ENCODE data around the gene OR5K4.

DNA sequence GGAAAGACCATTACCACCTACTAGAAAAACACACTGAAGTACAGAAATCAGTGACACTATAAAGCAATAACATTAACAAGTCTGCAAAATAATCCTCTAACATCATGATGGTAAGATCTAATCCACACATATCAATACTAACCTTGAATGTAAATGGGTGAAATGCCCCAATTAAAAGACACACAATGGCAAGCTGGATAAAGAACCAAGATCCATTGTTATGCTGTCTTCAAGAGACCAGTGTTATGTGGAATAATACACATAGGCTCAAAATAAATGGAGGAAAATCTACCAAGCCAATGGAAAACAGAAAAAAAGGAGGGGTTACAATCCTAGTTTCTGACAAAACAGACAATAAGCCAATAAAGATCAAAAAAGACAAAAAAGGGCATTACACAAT, 50.4 kb downstream of the OR5K4 start:
- TF ChIP-seq GATA2 (IDR thresholded peaks at IDR 0.05; ENCODE audit: low read depth, low read length) (no peak), GATA3 (IDR thresholded peaks at IDR 0.05; ENCODE audit: low read depth, low read length) (no peak)
